Spleen (tissue), 7 donors: ENCODE results near the gene TMIE.

Source experiments
- CTCF ChIP-seq, 11 experiments: fragments of 200-600 bp in 7 of 11; fragments of 450-650 bp in 4 of 11; sonication (generic) in 4 of 11; IDR thresholded peaks in 8 of 11; conservative IDR thresholded peaks in 3 of 11; 1 replicate in 7 of 11; 2 replicates in 4 of 11; pipeline versions ENCODE4 v1.4.0 to v1.8.0; 2016 to 2021; ENCODE audit warnings: antibody characterized with exemption in 11 of 11, inconsistent platforms in 4 of 11, mild to moderate bottlenecking in 1 of 11
- POLR2A ChIP-seq, 3 donors: fragments of 450-650 bp; IDR thresholded peaks; one replicate each; pipeline ENCODE4 v1.5.1; 2017; ENCODE audit warnings: antibody characterized with exemption in 3 of 3, mild to moderate bottlenecking in 1 of 3
- POLR2AphosphoS5 ChIP-seq, 3 donors: sonication (generic); formaldehyde crosslinking; IDR thresholded peaks; one replicate each; pipeline ENCODE4 v1.5.1; 2017; ENCODE audit warnings: antibody characterized with exemption in 3 of 3
- donor health status: DM: no; HTN: no; CAD: no; lungs with moderate emphysema.
- donor health status: DM: no; HTN: no; CAD: no.
- donor health status: DM: no; HTN: no; CAD: no.

- TF ChIP-seq CTCF (IDR thresholded peaks at IDR 0.05 in 8 of 11, conservative IDR thresholded peaks at IDR 0.05 in 3 of 11) (no peak), POLR2AphosphoS5 (IDR thresholded peaks at IDR 0.05) (no peak), POLR2A (IDR thresholded peaks at IDR 0.05) (no peak)
These were observed 27.0 kb upstream of the TMIE start for GRCh38 chr3:46674031-46674845.
